Right renal pelvis (tissue), 4 donors: ENCODE measurements around the gene PRKX. TPM values are rescaled to one million over a fixed set of nuclear protein-coding genes. Genes with fewer than 3 reads are reported as not detected.
"Not testable (repeated sequence)": the region's sequence is repeated elsewhere in the genome, so short reads cannot be mapped to it uniquely, and the experiment has no call there.

Experiments used
- DNase-seq, 4 donors: peaks; one replicate each; pipeline ENCODE4 v3.0.0-alpha.2; 2013; ENCODE audit warnings: low read depth in 4 of 4, low spot score in 3 of 4, missing footprints in 1 of 4
- polyA plus RNA-seq, 4 donors: library from polyadenylated mRNA; unstranded; fragments of 120-200 nt; gene quantifications; one replicate each; pipeline ENCODE4 v1.2.1, GENCODE V29; 2013; ENCODE audit not compliant: insufficient read length in 4 of 4

The PRKX gene
- polyA plus RNA-seq, 4 donors: 11.9 to 16.3 (median 13.8) TPM

DNA sequence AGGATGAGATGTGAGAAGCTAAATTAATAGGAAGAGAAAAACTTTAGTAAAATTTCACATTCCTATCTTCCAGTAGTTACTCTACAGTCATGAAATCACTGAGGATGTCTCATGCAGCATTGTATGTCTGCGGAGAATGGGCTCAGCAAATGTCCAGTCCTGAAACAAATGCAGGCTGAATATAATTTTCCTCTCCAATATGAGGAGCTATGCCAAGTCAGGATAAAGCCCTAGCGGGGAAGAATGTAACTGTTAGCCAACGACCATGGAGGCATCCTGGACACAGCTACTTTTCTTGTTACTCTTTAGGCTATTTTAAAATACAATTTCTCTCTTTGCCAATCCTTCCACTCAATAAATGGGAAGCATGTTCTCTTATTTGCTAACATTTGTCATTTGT lies 127.7 kb downstream of the PRKX start:
- DNase-seq: no peak

DNA sequence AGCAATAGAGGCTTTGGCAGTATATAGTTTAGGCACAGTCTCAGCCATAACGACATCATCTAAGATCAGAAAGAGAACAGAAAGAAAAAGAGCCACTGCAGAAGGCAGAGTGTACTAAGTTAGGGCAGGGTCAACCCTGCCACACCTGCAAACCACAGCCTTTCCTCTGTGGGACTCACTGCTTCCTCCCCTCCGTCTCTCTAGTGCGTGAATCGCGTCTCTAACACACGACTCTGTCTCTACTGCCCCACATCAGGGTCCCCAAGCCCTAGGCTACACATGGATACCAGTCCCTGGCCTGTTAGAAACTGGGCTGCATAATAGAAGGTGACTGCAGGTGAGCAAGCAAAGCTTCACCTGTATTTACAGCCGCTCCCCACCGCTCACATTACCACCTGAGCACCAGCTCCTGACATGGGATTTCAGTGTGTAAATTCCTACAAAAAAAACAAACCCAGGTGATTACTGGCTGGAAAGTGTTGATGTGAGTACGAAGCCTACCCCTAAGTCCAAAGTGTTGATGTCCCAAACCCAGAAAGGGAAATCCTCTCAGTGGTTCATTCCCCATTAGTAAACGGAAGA lies 128.9 kb downstream of the PRKX start:
- no peak for DNase-seq

DNA sequence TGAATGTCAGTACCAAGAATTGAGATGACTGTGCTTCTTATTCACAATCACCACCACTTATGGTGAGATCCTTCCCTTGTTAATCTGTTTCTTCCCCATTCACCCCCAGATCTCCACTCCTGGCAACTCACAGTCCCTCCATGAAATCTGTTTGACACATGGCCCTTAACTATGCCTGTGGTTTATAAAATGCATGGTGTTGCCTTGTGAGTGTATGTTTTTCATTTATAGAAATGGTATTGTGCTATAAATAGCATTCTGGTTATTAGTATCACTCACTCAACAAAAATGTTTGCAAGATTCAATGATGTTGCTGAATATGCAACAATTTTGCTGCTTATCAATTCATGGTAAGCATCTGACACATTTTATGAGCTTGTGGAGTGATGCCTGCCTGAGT lies 131.0 kb downstream of the PRKX start:
- DNase-seq: no peak

DNA sequence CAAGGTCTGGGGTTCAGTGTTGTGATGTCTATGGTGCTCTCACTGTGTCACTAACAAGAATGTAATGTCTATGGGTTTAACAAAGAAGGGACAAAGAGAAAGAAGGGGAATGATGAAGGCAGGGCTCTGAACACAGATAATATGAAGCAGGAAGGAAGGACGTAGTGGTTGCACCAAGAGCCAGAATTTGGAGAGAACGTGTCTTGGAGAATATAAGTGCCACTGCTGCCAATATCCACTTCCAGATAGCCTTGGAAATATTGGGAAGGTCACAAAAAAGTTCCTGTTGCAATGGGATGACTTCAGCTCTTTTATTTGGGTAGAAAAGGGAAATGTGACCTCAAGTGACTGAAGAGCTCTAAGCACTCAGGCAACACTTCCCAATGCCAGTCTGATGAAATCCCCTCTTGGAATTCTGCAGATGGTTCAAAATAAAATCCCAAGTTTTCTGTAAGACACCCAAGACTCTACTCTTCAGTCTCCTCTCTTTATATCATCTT lies 131.8 kb downstream of the PRKX start:
- DNase-seq: no peak

DNA sequence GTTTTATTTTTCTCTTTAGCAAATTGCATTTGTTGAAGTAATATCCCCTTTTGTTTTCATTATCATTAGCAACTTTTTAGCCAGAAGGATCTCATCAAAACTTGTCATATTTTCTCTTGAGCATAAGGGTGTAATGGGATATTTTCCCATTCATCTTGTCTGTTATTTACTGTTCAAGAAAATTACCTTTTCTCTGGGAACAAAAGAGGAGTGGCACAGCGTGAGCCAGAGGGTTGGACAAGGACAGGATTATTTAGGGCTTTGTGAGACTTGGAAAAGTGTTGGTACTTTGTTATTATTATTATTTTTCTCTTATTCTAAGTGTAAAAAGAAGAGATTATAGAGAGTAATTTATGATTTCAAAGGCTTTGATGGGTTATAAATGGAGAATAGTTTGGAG lies 135.9 kb downstream of the PRKX start:
- DNase-seq: no peak

DNA sequence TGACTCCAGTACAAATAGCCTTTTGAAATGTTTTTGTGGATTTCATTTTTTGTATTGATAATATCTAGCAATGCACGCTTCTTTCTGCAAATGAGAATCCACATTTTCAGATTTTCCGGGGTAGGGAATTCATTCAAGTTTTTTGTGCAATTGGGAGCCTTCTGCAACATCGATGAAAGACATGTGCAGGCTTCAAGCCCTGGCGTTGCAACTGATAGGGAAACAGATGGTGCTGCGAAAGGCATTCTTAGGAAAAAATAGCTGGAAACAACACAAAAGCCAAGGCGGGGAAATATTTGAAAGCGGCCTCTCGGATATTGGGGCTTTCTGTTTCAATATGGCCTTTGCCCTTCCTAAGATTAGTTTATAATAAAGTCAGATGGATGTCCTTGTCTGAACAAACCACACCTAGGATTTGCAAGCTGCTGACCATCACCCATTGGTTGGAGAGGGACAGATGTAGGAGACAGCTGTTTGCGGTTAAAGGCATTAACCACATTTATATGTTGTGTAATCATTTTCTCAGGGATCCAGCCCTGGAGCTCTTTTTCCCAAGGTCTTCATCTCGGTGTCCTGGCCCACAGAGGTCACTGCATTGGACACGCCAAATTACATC lies 136.5 kb downstream of the PRKX start:
- no peak for DNase-seq

DNA sequence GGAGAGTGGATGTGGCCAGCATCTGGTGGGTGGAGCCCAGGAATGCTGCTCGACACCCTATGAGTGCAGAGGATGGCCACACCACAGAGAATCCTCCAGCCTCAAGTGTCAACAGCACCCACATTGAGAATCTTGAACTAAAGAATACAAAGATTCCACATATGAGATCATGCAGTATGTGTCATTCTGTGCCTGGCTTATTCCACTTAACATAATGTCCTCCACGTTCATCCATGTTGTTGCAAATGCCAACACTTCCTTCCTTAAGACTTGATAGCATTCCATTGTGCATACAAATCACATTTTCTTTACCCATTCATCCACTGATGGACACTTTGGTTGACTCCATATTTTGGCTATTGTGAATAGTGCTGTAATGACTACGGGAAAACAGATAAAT lies 145.8 kb downstream of the PRKX start:
- DNase-seq: no peak

DNA sequence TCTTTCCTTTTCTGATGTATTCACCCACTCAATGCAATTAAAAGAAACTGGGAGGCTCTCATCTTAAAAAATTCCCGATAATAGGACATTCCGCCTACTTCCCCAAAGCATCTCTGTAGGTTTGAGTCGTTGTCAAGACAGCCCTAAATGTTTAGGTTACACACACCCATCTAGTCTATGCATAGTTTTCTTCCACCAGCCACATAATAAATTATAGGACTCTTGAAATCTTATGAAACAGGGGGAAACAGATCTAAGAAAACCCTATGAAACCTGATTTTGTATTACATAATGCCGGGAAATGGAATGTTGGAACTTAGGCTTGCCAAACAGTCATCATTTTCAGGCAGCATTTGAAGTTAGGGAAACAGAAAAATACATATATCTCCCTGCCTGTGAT lies 150.0 kb downstream of the PRKX start:
- no peak for DNase-seq

DNA sequence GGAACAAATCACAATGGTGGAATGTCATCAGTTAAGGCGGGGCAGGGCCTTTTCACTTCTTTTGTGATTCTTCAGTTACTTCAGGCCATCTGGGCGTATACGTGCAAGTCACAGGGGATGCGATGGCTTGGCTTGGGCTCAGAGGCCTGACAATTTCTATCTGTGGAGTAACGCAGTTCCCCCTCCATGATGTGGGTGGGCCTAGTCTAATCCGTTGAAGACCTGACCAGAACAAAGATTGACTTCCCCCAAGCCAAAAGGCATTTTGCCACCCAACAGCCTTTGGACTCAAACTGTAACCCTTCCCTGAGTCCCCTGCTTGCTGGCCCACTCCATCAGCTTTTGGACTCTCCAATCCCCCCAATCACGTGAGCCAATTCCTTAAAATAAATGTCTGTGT lies 153.4 kb downstream of the PRKX start:
- not testable (repeated sequence) for DNase-seq
